A549 treated with ZK216348 at 1 μM for 4 hours (cell line): ENCODE data around the gene OR4C46. TPM values are rescaled to one million over a fixed set of nuclear protein-coding genes. Genes with fewer than 3 reads are reported as not detected.

Source experiments
- total RNA-seq: library from RNA; stranded (reverse); fragments of 200-300 nt; extraction: Qiagen RNA extraction; gene quantifications from 5 replicates; pipeline ENCODE4 v1.2.3, GENCODE V29; 2022; ENCODE audit warnings: low read depth

OR4C46 gene
- not detected in 5 replicates for total RNA-seq

DNA sequence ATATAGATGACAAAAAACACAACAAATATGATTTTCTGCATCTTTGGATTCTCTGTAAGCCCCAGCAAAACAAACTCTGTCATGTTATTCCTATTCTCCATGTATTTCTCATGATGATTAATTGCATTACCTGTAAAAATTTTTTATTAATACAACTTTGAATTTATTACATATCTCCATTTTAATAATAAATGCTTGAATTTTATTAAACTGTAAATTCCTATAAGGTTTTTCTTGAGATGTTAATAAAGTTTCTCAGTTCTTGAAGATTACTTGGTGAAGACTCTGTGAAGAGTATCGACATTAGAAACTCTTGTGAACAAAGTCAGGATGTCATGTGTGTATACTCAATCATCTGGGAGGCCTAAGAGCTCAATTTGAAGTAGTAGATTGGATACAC is at the start of gene OR4C46:
Gene OR4C46, minus strand, starts transcription at position 101 of the 400 bp plus-strand sequence. Its CDS starts 0 bp downstream, at position 101.

Other genes with a start within 250 kb of the OR4C46 start
- not detected in 5 replicates for gene OR4A5, start 102.8 kb upstream of the OR4C46 start, total RNA-seq